WTC11 (cell line): ENCODE data around the gene TLE6. TPM values are rescaled to one million over a fixed set of nuclear protein-coding genes. Genes with fewer than 3 reads are reported as not detected.
A peak's percentile ranks its signal among the peaks of the same experiment; 100 is the strongest.

ENCODE experiments used
- ATAC-seq: fragments of 200-7000 bp; cut with Tn5 transposase; 2 replicates; pipeline ENCODE4 v1.10.0; 2021; ENCODE audit warnings: mild to moderate bottlenecking, moderate library complexity
- CTCF ChIA-PET: fragments of 300-600 bp; sonication (Branson Sonifier 250); formaldehyde crosslinking; loops from one replicate; lab custom pipeline; 2021; ENCODE audit warnings: antibody characterized with exemption; lab: Charles Lee
- POLR2A ChIA-PET: fragments of 350-600 bp; sonication (Branson Sonifier 250); formaldehyde crosslinking; loops from one replicate; lab custom pipeline; 2021; ENCODE audit warnings: antibody characterized with exemption; lab: Charles Lee
- DNase-seq: peaks from one replicate; pipeline ENCODE4 v3.0.0; 2021; ENCODE audit warnings: low spot score
- H3K27ac Mint-ChIP-seq: 2 replicates; pipeline ENCODE4 v1.8.0; 2021; ENCODE audit warnings: mixed read lengths
- H3K27me3 Mint-ChIP-seq: 2 replicates; pipeline ENCODE4 v1.8.0; 2021; ENCODE audit warnings: low read depth, mild to moderate bottlenecking, moderate library complexity, mixed read lengths
- H3K36me3 Mint-ChIP-seq: 2 replicates; pipeline ENCODE4 v1.8.0; 2021; ENCODE audit warnings: mixed read lengths
- H3K4me1 Mint-ChIP-seq: 2 replicates; pipeline ENCODE4 v1.8.0; 2022; ENCODE audit warnings: mixed read lengths
- H3K4me3 Mint-ChIP-seq: 2 replicates; pipeline ENCODE4 v1.8.0; 2021; ENCODE audit warnings: mild to moderate bottlenecking, moderate library complexity, mixed read lengths
- H3K9me3 Mint-ChIP-seq: 2 replicates; pipeline ENCODE4 v1.8.0; 2021; ENCODE audit warnings: mixed read lengths
- ATF1 ChIP-seq: sonication (generic); formaldehyde crosslinking; IDR thresholded peaks from 2 replicates; pipeline ENCODE4 v1.8.1; 2023; ENCODE audit warnings: mild to moderate bottlenecking, moderate library complexity, missing genetic modification reagents
- EMX1 ChIP-seq: fragments of 250-450 bp; sonication (Bioruptor Pico); IDR thresholded peaks from 2 replicates; pipeline ENCODE4 v1.8.0; 2021; ENCODE audit warnings: mild to moderate bottlenecking
- FOXP1 ChIP-seq: sonication (generic); formaldehyde crosslinking; IDR thresholded peaks from 2 replicates; pipeline ENCODE4 v1.8.0; 2022; ENCODE audit warnings: missing genetic modification reagents, mild to moderate bottlenecking, moderate library complexity, borderline replicate concordance
- GABPB1 ChIP-seq: sonication (generic); formaldehyde crosslinking; IDR thresholded peaks from 2 replicates; pipeline ENCODE4 v1.8.1; 2023; ENCODE audit warnings: mild to moderate bottlenecking, missing genetic modification reagents
- GRHL2 ChIP-seq: fragments of 250-450 bp; sonication (Bioruptor Pico); IDR thresholded peaks from 2 replicates; pipeline ENCODE4 v1.8.0; 2022; ENCODE audit warnings: mild to moderate bottlenecking, moderate library complexity; ENCODE audit not compliant: insufficient replicate concordance, severe bottlenecking
- GTF2I ChIP-seq: fragments of 250-450 bp; sonication (Bioruptor Pico); conservative IDR thresholded peaks from 2 replicates; pipeline ENCODE4 v1.4.0; 2021; ENCODE audit warnings: mild to moderate bottlenecking
- JAZF1 ChIP-seq: fragments of 250-450 bp; sonication (Bioruptor Pico); IDR thresholded peaks from 2 replicates; pipeline ENCODE4 v1.9.0; 2021; ENCODE audit warnings: moderate library complexity, mild to moderate bottlenecking, inconsistent platforms
- NFE2L1 ChIP-seq: sonication (generic); formaldehyde crosslinking; IDR thresholded peaks from 2 replicates; pipeline ENCODE4 v1.8.1; 2023; ENCODE audit warnings: missing genetic modification reagents
- NR2C2 ChIP-seq: sonication (generic); formaldehyde crosslinking; IDR thresholded peaks from 2 replicates; pipeline ENCODE4 v1.8.0; 2022; ENCODE audit warnings: mild to moderate bottlenecking, missing genetic modification reagents
- SMAD3 ChIP-seq: sonication (generic); formaldehyde crosslinking; IDR thresholded peaks from 2 replicates; pipeline ENCODE4 v1.8.0; 2022; ENCODE audit warnings: missing genetic modification reagents, mild to moderate bottlenecking, borderline replicate concordance
- SMAD4 ChIP-seq: sonication (generic); formaldehyde crosslinking; IDR thresholded peaks from 2 replicates; pipeline ENCODE4 v1.8.0; 2022; ENCODE audit warnings: mild to moderate bottlenecking, missing genetic modification reagents
- SP1 ChIP-seq: sonication (generic); formaldehyde crosslinking; conservative IDR thresholded peaks from 2 replicates; pipeline ENCODE4 v1.8.1; 2022; ENCODE audit warnings: missing genetic modification reagents
- ZNF121 ChIP-seq: sonication (generic); formaldehyde crosslinking; IDR thresholded peaks from 2 replicates; pipeline ENCODE4 v1.8.0; 2023; ENCODE audit warnings: missing genetic modification reagents
- ZNF138 ChIP-seq: sonication (generic); formaldehyde crosslinking; conservative IDR thresholded peaks from 2 replicates; pipeline ENCODE4 v1.8.1; 2022; ENCODE audit warnings: mild to moderate bottlenecking, moderate library complexity, missing genetic modification reagents
- ZNF263 ChIP-seq: sonication (generic); formaldehyde crosslinking; IDR thresholded peaks from 2 replicates; pipeline ENCODE4 v1.8.1; 2022; ENCODE audit warnings: low read depth, mild to moderate bottlenecking, moderate library complexity, missing genetic modification reagents
- ZNF396 ChIP-seq: fragments of 250-450 bp; sonication (Bioruptor Pico); IDR thresholded peaks from 2 replicates; pipeline ENCODE4 v1.8.0; 2021; ENCODE audit warnings: mild to moderate bottlenecking, moderate library complexity, borderline replicate concordance
- total RNA-seq: library from RNA; stranded (reverse); gene quantifications from 3 replicates; pipeline ENCODE4 v1.2.3, GENCODE V29; 2021
- TF ChIP-seq, protein P1 (sequence below): sonication (generic); formaldehyde crosslinking; IDR thresholded peaks from 2 replicates; pipeline ENCODE4 v1.8.0; 2023; ENCODE audit warnings: missing genetic modification reagents, mild to moderate bottlenecking, borderline replicate concordance
- TF ChIP-seq, protein P2 (sequence below): sonication (generic); formaldehyde crosslinking; IDR thresholded peaks from 2 replicates; pipeline ENCODE4 v1.8.1; 2022; ENCODE audit warnings: mild to moderate bottlenecking, missing genetic modification reagents, moderate library complexity, borderline replicate concordance
- TF ChIP-seq, protein P3 (sequence below): fragments of 200-600 bp; IDR thresholded peaks from 2 replicates; pipeline ENCODE4 v1.8.0; 2022; ENCODE audit warnings: antibody characterized with exemption
- TF ChIP-seq, protein P4 (sequence below): sonication (generic); formaldehyde crosslinking; IDR thresholded peaks from 2 replicates; pipeline ENCODE4 v1.8.1; 2022; ENCODE audit warnings: mild to moderate bottlenecking, moderate library complexity, missing genetic modification reagents
- TF ChIP-seq, protein P5 (sequence below): sonication (generic); formaldehyde crosslinking; conservative IDR thresholded peaks from 2 replicates; pipeline ENCODE4 v1.8.1; 2022; ENCODE audit warnings: mild to moderate bottlenecking, missing genetic modification reagents
- TF ChIP-seq, protein P6 (sequence below): sonication (generic); formaldehyde crosslinking; IDR thresholded peaks from 2 replicates; pipeline ENCODE4 v1.8.1; 2023; ENCODE audit warnings: mild to moderate bottlenecking, moderate library complexity, missing genetic modification reagents

The TLE6 gene
- total RNA-seq, 1 experiment from 2014 or later = 3.1 TPM

DNA sequence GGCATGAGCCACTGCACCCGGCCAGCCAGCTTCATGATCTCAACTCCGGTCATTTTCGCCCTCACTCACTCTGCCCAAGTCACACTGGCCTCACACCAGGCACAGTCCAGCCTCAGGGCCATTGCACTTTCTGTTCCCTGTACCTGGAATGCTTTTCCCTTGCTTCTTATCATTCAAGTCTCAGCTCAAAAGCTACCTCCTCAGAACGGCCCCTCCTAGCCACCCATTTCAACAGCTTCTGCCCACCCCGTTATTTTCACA, 54.2 kb downstream of the TLE6 start (continued):
- TF ChIP-seq, protein P1, sequence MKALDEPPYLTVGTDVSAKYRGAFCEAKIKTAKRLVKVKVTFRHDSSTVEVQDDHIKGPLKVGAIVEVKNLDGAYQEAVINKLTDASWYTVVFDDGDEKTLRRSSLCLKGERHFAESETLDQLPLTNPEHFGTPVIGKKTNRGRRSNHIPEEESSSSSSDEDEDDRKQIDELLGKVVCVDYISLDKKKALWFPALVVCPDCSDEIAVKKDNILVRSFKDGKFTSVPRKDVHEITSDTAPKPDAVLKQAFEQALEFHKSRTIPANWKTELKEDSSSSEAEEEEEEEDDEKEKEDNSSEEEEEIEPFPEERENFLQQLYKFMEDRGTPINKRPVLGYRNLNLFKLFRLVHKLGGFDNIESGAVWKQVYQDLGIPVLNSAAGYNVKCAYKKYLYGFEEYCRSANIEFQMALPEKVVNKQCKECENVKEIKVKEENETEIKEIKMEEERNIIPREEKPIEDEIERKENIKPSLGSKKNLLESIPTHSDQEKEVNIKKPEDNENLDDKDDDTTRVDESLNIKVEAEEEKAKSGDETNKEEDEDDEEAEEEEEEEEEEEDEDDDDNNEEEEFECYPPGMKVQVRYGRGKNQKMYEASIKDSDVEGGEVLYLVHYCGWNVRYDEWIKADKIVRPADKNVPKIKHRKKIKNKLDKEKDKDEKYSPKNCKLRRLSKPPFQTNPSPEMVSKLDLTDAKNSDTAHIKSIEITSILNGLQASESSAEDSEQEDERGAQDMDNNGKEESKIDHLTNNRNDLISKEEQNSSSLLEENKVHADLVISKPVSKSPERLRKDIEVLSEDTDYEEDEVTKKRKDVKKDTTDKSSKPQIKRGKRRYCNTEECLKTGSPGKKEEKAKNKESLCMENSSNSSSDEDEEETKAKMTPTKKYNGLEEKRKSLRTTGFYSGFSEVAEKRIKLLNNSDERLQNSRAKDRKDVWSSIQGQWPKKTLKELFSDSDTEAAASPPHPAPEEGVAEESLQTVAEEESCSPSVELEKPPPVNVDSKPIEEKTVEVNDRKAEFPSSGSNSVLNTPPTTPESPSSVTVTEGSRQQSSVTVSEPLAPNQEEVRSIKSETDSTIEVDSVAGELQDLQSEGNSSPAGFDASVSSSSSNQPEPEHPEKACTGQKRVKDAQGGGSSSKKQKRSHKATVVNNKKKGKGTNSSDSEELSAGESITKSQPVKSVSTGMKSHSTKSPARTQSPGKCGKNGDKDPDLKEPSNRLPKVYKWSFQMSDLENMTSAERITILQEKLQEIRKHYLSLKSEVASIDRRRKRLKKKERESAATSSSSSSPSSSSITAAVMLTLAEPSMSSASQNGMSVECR (CRISPR knock-in tag) = no peak
- TF ChIP-seq, protein P2, sequence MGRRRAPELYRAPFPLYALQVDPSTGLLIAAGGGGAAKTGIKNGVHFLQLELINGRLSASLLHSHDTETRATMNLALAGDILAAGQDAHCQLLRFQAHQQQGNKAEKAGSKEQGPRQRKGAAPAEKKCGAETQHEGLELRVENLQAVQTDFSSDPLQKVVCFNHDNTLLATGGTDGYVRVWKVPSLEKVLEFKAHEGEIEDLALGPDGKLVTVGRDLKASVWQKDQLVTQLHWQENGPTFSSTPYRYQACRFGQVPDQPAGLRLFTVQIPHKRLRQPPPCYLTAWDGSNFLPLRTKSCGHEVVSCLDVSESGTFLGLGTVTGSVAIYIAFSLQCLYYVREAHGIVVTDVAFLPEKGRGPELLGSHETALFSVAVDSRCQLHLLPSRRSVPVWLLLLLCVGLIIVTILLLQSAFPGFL (CRISPR knock-in tag) = no peak
- TF ChIP-seq, protein P3, sequence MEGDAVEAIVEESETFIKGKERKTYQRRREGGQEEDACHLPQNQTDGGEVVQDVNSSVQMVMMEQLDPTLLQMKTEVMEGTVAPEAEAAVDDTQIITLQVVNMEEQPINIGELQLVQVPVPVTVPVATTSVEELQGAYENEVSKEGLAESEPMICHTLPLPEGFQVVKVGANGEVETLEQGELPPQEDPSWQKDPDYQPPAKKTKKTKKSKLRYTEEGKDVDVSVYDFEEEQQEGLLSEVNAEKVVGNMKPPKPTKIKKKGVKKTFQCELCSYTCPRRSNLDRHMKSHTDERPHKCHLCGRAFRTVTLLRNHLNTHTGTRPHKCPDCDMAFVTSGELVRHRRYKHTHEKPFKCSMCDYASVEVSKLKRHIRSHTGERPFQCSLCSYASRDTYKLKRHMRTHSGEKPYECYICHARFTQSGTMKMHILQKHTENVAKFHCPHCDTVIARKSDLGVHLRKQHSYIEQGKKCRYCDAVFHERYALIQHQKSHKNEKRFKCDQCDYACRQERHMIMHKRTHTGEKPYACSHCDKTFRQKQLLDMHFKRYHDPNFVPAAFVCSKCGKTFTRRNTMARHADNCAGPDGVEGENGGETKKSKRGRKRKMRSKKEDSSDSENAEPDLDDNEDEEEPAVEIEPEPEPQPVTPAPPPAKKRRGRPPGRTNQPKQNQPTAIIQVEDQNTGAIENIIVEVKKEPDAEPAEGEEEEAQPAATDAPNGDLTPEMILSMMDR = no peak
- TF ChIP-seq SP1 = no peak
- TF ChIP-seq EMX1 (CRISPR knock-in tag) = no peak
- no peak for TF ChIP-seq ZNF396 (CRISPR knock-in tag)
- TF ChIP-seq GABPB1 (CRISPR knock-in tag) = no peak
- no peak for TF ChIP-seq SMAD4
- no peak for TF ChIP-seq ZNF263
- TF ChIP-seq GTF2I (CRISPR knock-in tag) = no peak
- no peak for TF ChIP-seq SMAD3 (CRISPR knock-in tag)

DNA sequence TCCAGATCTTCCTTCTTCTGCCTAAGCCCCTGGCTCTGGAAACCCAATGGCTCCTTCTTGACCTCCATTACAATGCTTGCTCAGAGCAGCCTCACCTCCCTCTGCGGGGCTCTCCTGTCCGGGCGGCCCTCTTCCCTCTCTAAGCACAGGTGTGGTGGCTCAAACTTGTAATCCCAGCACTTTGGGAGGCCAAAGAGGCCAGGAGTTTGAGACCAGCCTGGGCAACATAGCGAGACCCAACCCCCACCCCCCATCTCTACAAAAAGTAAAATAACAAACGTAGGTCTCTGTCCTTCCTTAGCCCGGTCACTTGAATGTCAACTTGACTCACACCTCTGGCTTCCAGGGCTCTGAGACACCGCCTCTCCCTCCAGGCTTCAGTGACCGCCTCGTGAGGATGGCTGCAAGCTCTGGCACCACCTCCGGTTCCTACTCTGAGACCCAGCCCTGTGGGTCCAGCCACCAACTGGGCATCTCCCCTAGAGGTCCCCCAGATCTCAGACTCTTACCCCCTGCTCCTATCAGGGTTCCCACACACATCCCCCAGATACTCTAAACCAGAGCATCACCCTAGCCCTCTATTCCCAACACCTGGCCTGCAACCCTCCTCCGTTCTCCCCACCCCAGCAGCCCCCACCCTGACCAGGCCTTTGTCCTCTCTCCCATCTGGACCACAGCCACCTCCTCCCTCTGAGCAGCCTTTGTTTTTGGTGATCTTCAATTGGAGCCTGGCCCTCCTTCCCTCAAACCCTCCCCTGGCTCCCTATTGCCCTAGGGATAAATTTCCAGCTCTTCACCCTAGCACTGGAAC, 56.4 kb downstream of the TLE6 start:
- H3K27me3 Mint-ChIP-seq = peaks cover 67% of the 10 kb centered on the region
- no peak for ATAC-seq
- TF ChIP-seq ZNF121 (CRISPR knock-in tag) = peak; percentile 77; the same call in 1 of the 2 replicates
- no peak for TF ChIP-seq ZNF138 (CRISPR knock-in tag)
- no peaks in the 10 kb centered on the region for H3K36me3 Mint-ChIP-seq
- no peak overlapping the region for H3K27ac Mint-ChIP-seq
- POLR2A ChIA-PET = interaction anchor here (0.8 to 1.3 kb wide), 2 partner anchors 9 to 11 kb away, joined by 3 to 9 read pairs; no protein-coding TSS in a partner anchor
- no peak for DNase-seq
- CTCF ChIA-PET = interaction anchor here (3.3 to 3.6 kb wide), 3 partner anchors 71 to 93 kb away, joined by 17 to 24 read pairs (median 21); no protein-coding TSS in a partner anchor
- peaks cover 21% of the 10 kb centered on the region for H3K4me1 Mint-ChIP-seq
- H3K4me3 Mint-ChIP-seq = 0 out of 2 replicates have a peak overlapping the region, but pooled peaks have one; percentile 17
- no peaks in the 10 kb centered on the region for H3K9me3 Mint-ChIP-seq

DNA sequence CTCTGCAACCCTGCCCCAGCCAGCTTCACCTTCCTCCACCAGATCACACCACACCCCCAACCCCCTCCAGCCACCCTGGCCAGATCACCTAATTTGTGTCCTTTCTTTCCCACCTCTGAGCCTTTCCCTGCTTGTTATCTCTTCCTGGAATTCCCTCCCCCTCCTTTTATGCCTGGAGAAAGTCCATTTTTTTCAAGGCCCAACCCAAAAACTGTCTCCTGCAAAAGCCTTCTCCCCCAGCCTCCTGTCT, 57.0 kb downstream of the TLE6 start:
- Mint-ChIP-seq H3K27me3 (peaks cover 69% of the 10 kb centered on the region), H3K4me3 (peak overlapping the region; percentile 86; the same call in 1 of the 2 replicates), H3K9me3 (no peaks in the 10 kb centered on the region), H3K4me1 (peaks cover 22% of the 10 kb centered on the region), H3K27ac (no peak overlapping the region), H3K36me3 (no peaks in the 10 kb centered on the region)
- ATAC-seq (no peak), DNase-seq (no peak)
- ChIA-PET CTCF (interaction anchor here (2.6 to 3.8 kb wide), 7 partner anchors 12 to 95 kb away, joined by 11 to 45 read pairs (median 24); no protein-coding TSS in a partner anchor), POLR2A (interaction anchor here (0.8 to 1.8 kb wide), 3 partner anchors 9 to 57 kb away, joined by 3 to 9 read pairs (median 5); partner anchors contain the start of gene TLE6)
- no peak for TF ChIP-seq GRHL2 (CRISPR knock-in tag)
- TF ChIP-seq, protein P4, sequence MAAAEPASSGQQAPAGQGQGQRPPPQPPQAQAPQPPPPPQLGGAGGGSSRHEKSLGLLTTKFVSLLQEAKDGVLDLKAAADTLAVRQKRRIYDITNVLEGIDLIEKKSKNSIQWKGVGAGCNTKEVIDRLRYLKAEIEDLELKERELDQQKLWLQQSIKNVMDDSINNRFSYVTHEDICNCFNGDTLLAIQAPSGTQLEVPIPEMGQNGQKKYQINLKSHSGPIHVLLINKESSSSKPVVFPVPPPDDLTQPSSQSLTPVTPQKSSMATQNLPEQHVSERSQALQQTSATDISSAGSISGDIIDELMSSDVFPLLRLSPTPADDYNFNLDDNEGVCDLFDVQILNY (CRISPR knock-in tag) = no peak
- TF ChIP-seq ATF1 = no peak
- no peak for TF ChIP-seq JAZF1 (CRISPR knock-in tag)
- TF ChIP-seq NFE2L1 (CRISPR knock-in tag) = no peak
- no peak for TF ChIP-seq SMAD3 (CRISPR knock-in tag)
- TF ChIP-seq ZNF396 (CRISPR knock-in tag) = no peak
- TF ChIP-seq NR2C2 (CRISPR knock-in tag) = no peak
- TF ChIP-seq, protein P5, sequence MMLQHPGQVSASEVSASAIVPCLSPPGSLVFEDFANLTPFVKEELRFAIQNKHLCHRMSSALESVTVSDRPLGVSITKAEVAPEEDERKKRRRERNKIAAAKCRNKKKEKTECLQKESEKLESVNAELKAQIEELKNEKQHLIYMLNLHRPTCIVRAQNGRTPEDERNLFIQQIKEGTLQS (CRISPR knock-in tag) = no peak
- TF ChIP-seq, protein P6, sequence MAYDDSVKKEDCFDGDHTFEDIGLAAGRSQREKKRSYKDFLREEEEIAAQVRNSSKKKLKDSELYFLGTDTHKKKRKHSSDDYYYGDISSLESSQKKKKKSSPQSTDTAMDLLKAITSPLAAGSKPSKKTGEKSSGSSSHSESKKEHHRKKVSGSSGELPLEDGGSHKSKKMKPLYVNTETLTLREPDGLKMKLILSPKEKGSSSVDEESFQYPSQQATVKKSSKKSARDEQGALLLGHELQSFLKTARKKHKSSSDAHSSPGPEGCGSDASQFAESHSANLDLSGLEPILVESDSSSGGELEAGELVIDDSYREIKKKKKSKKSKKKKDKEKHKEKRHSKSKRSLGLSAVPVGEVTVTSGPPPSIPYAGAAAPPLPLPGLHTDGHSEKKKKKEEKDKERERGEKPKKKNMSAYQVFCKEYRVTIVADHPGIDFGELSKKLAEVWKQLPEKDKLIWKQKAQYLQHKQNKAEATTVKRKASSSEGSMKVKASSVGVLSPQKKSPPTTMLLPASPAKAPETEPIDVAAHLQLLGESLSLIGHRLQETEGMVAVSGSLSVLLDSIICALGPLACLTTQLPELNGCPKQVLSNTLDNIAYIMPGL (CRISPR knock-in tag) = no peak
- TF ChIP-seq FOXP1 (CRISPR knock-in tag) = no peak
